K562 (cell line): ENCODE data around the gene KLHL22. TPM values are rescaled to one million over a fixed set of nuclear protein-coding genes. Genes with fewer than 3 reads are reported as not detected.

ENCODE experiments used
- ATF2 ChIP-seq: sonication (generic); formaldehyde crosslinking; IDR thresholded peaks from 2 replicates; pipeline ENCODE4 v1.8.1; 2022; ENCODE audit warnings: missing genetic modification reagents
- CBX1 ChIP-seq: sonication (generic); IDR thresholded peaks from 2 replicates; pipeline ENCODE4 v1.6.1; 2016; ENCODE audit warnings: antibody characterized with exemption, low read depth, mild to moderate bottlenecking
- CBX2 ChIP-seq: fragments of 200-600 bp; sonication (generic); IDR thresholded peaks from one replicate; pipeline ENCODE4 v1.6.1; 2012; ENCODE audit warnings: mild to moderate bottlenecking, low read length, inconsistent platforms; ENCODE audit not compliant: insufficient read depth, poor library complexity, severe bottlenecking
- E2F4 ChIP-seq: sonication (generic); formaldehyde crosslinking; IDR thresholded peaks from 2 replicates; pipeline ENCODE4 v1.8.0; 2022; ENCODE audit warnings: mild to moderate bottlenecking, low read depth, missing genetic modification reagents
- LEF1 ChIP-seq: fragments of 450-650 bp; IDR thresholded peaks from 2 replicates; pipeline ENCODE4 v1.6.1; 2016; ENCODE audit warnings: mild to moderate bottlenecking
- MLX ChIP-seq, 2 experiments: fragments of 450-650 bp in 1 of 2; sonication (generic) in 1 of 2; formaldehyde crosslinking; conservative IDR thresholded peaks; 2 replicates each; pipeline versions ENCODE4 v1.4.0 to v1.8.1; 2020 to 2022; ENCODE audit warnings: mild to moderate bottlenecking in 1 of 2, missing genetic modification reagents in 1 of 2
- NELFE ChIP-seq: IDR thresholded peaks from 2 replicates; pipeline ENCODE4 v1.6.1; 2011; ENCODE audit warnings: mild to moderate bottlenecking; ENCODE audit not compliant: insufficient read depth, insufficient read length
- NR4A1 ChIP-seq, 2 experiments: fragments of 250-450 bp in 1 of 2; fragments of 450-650 bp in 1 of 2; sonication (Bioruptor Pico) in 1 of 2; IDR thresholded peaks; 2 replicates each; pipeline versions ENCODE4 v1.4.0 to v1.6.1; 2016 to 2020; ENCODE audit warnings: mild to moderate bottlenecking in 2 of 2, missing compliant biosample characterization in 1 of 2, missing genetic modification characterization in 1 of 2, moderate library complexity in 1 of 2
- TARDBP ChIP-seq: fragments of 450-650 bp; IDR thresholded peaks from 2 replicates; pipeline ENCODE4 v1.6.1; 2016
- USF2 ChIP-seq: sonication (generic); formaldehyde crosslinking; IDR thresholded peaks from 2 replicates; pipeline ENCODE4 v1.5.0; 2020; ENCODE audit warnings: missing genetic modification reagents
- ZBTB11 ChIP-seq, 3 experiments: fragments of 200-800 bp in 1 of 3; fragments of 250-450 bp in 1 of 3; fragments of 450-650 bp in 1 of 3; sonication (Bioruptor Pico) in 1 of 3; sonication (Bioruptor generic) in 1 of 3; formaldehyde crosslinking in 1 of 3; IDR thresholded peaks; 2 replicates each; pipeline versions ENCODE4 v1.6.1 to v1.8.0; 2016 to 2022; ENCODE audit warnings: mild to moderate bottlenecking in 2 of 3, missing genetic modification characterization in 2 of 3, missing compliant biosample characterization in 1 of 3, moderate library complexity in 1 of 3
- ZNF239 ChIP-seq: fragments of 250-450 bp; sonication (Bioruptor Pico); IDR thresholded peaks from 2 replicates; pipeline ENCODE4 v1.4.0; 2020; ENCODE audit warnings: mild to moderate bottlenecking
- ZNF408 ChIP-seq: fragments of 250-450 bp; sonication (Bioruptor Pico); IDR thresholded peaks from 2 replicates; pipeline ENCODE4 v1.4.0; 2020; ENCODE audit warnings: low read depth, mild to moderate bottlenecking, moderate library complexity
- ZNF778 ChIP-seq: fragments of 450-650 bp; formaldehyde crosslinking; IDR thresholded peaks from 2 replicates; pipeline ENCODE4 v1.4.0; 2020; ENCODE audit warnings: mild to moderate bottlenecking, moderate library complexity
- polyA plus RNA-seq, 8 experiments: library from polyadenylated mRNA; depleted of rRNA in 4 of 8; stranded (reverse) in 5 of 8; unstranded in 3 of 8; fragments of >200 nt; fragmentation: Nextera tagmentation in 2 of 8; fragmentation: Illumina TruSeq in 1 of 8; extraction: Ambion mirVana in 2 of 8; extraction: Trizol in 1 of 8; gene quantifications; 2 replicates each; pipeline versions ENCODE4 v1.2.1 to v1.2.3, GENCODE V29; 2011 to 2014; ENCODE audit warnings: inconsistent platforms in 1 of 8, missing spikeins in 1 of 8
- total RNA-seq, 7 experiments: library from RNA; depleted of rRNA in 6 of 7; stranded (reverse); fragments of >200 nt in 6 of 7; fragmentation: Illumina TruSeq in 2 of 7; extraction: Trizol in 2 of 7; gene quantifications; 2 replicates each; pipeline versions ENCODE4 v1.2.1 to v1.2.3, GENCODE V29; 2011 to 2021; ENCODE audit warnings: low replicate concordance in 1 of 7

The KLHL22 gene
- total and polyA plus RNA-seq, 9 of the 15 experiments (the other 6 are each of a cell fraction or from before 2014, with no cell fraction given), result 1.3 to 25.6 (median 15.2) TPM

- TF ChIP-seq USF2 (CRISPR knock-in tag) (0 out of 2 replicates have a peak, but pooled peaks have one; percentile 7), CBX2 (no peak), CBX1 (no peak), TARDBP (no peak), NELFE (no peak), ZNF239 (no peak), ZNF778 (CRISPR knock-in tag) (no peak), ZNF408 (CRISPR knock-in tag) (0 out of 2 replicates have a peak, but pooled peaks have one; percentile 27), ZBTB11 (CRISPR knock-in tag; IDR thresholded peaks at IDR 0.05) (no peak), E2F4 (no peak), LEF1 (no peak), MLX (CRISPR knock-in tag; conservative IDR thresholded peaks at IDR 0.05) (no peak), ATF2 (CRISPR knock-in tag) (no peak), NR4A1 (CRISPR knock-in tag; IDR thresholded peaks at IDR 0.05) (0 out of 2 replicates have a peak, but pooled peaks have one; percentile 23), NR4A1 (tag; IDR thresholded peaks at IDR 0.05) (no peak)
Measured at GRCh38 chr22:20449819-20450550, 45.6 kb downstream of the KLHL22 start (continued).
